ENCODE data around the gene TNNT3.
"Not testable (repeated sequence)": the region's sequence is repeated elsewhere in the genome, so short reads cannot be mapped to it uniquely, and the experiment has no call there.

The TNNT3 gene

DNA sequence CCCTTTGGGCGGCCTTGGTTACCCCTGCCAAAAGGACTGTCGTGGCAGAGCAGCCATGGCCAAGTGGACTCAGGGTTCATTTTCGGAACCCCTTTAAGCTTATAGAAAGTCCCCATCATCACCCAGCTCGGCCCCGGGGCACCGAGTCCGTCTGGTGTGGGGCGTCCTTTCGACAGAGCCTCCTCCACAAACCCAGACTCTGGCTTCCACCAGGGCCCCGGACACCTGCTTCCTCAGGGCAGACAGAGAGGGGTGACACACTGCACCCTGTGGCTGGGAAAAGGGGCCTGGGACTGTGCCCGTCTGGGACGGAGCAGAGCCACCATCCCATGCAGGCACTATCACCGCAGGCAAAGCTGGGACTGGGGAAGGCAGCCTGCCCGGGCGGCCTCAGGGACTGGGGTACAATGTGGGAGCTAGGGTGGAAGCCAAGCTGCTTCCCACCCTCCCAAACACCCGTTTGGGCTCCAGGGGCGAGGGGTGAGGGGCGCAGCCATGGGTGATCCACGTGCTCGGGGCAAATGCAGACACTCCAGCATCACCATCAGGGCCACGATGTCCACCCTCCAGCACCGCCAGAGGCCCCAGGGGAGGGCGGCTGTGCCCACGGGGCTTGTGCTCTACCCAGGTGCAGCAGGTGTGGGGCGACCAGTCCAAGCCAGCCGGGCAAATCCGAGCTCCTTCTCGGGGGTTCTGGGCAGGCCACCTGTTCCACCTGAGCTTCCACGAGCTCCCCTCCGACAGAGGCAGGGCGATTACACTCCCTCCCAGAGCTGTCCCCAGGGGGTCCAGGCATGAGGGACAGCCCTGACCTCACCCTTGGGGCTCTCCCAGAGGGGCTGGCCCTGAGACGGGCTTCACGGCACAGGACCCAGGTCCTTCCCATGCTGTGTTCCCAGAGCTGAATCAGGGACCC is 15.9 kb downstream of the TNNT3 start:
- no peak for DNase-seq

DNA sequence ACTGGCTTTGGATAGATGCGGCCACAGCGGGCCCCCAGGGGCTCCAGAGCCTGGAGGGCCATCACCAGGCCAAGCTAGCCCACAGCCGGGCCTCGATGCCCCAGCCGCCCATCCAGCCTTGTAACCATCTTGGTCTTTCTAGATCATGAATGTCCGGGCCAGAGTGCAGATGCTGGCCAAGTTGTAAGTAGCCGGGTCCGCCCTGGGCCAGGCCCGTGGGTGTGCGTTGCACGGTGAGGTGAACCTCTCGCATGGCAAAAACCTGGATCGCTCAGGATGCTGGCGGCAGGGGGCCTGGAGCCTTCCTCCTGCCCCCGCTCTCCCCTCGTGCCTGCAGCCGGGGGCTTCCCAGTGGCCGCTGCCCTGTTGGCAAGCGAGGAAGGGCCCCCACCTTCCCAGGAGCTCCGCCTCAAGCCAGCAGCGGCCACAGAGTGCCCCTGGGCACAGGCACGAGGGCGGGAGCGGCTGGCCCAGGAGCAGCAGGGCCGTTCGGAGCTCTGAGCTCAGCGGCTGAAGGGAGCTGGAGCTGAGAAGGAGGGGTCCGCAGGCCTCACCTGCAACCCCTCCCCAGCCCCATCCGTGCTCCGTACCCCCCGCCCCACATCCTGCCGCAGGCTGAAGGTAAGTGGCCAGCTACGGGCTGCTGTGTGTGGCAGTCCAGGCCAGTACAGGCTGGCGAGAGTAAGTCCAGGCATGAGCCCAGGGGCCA is 16.7 kb downstream of the TNNT3 start:
- DNase-seq: no peak

DNA sequence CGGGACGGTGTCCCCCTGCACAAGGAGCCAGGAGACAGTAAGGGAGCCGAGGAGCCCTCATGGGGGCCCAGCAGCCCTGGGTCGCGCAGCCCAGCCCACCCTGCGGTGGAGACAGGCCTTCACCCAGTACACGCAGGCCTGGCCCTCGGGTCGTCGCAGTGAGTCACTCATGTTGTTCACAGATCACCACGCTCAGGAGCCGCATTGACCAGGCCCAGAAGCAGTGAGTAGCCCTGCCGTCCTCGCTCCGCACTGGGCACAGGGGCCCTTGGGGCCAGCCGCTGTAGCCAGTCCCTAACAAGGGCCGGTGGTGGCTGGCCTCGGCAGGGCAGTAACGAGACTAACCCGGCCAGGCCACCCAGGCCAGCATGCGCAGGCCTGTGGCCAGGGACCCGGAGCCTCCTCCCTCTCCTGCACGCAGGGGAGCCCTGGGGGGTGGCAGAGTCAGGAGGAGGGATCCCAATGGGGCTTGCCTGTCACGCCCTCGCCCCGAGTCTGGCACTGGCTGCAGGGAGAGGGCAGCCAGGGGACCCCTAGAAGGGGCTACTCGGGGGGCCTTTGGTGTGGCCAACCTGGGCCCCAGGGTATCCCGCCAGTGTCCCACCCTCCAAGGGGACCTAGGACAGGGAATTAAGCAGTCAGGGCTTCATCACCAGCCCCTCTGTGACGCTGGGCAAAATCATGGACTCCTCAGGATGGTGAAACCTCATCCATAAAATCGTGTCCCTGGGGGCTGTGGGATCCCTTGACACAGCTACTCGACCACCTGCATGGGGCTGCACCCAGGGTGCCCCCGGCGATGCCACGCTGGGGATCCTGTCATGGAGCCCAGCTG is 17.5 kb downstream of the TNNT3 start:
- no peak for DNase-seq

DNA sequence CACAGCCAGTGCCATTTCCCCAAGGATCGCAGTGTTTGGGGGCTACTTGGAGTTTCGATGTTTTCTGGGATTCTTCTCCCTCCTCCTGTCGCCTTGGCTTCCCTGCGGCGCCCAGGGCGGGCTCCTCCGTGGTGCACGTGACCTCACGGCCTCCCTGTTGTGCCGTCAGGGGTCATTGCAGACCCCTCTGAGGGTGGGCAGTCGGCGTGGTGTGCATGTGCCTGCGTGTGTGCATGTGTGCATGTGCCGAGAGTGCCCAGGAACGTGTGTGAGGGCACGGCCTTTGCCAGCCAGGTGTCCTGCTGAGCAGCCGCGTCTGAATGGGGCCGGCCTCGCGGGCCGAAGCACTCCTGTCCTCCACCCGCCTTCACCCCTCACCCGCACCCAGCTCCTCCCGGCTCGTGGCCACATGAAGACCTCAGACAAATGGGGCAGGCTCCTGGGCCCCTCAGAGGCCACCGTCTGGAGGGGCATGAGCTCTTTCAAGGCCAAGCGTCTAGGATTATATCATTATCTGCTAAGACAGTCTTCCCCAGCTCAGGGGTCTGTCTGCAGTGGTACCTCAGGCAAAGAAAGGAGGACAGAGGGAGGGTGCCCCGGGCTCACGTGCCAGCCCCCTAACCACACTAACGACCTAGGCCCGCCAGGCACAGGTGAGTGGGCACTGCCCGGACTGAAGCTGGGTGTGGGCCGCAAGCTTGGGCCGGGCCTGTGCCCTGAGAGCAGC is 18.3 kb downstream of the TNNT3 start:
- DNase-seq: no peak

DNA sequence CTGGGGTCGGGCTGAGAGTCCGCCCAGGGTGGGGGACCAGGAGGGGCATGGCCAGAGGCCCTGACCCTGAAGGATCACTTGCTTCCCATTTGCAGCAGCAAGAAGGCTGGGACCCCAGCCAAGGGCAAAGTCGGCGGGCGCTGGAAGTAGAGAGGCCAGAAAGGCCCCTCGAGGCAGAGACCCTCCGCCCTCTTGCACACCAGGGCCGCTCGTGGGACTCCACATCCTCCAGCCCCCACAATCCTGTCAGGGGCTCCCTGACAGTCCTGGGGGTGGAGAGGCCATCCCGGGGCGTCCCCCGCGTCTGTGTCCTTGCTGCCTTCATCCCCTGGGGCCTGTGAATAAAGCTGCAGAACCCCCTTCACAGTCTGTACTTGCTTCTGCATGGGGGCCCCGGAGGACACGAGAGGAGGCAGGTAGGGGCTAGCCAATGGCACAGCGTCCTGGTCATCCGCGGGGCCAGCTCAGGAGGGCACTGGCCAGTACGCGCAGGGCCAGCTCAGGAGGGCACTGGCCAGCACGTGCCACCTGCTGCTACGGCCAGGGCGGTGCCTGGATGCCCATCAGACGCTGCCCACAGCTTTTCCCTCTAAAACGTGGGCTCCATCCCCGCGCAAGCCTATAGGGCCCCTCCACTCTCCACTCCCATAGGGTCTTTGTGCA is 19.0 kb downstream of the TNNT3 start:
- DNase-seq: no peak

DNA sequence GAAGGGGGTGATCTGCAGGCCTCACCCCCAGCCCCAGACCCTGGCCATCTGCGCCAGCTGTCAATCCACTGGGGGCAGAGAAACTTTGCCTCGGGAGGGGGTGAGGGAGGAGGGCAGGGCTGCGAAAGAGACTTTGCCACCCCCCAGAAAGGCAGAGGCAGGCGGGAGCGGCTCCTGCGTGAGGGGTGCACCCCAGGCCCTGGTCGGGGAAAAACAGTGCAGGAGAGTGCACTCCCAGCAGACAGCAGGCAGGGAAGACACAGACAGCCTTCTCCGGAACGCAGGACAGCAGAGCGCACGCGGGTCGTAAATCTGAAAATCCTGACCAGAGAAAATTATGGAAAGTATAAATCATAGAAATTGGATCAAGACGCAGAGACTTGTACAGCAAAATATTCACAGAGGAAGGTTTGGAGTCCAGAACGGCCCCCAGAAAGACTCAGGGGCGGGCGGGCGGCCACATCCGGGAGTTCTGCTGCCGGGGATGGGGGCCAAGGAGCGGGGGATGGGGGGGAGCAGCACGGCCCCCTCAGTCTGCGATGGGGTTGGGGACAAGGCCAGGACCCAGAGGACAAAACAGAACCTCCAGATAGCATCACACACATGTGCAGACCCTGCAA is 19.6 kb downstream of the TNNT3 start:
- DNase-seq: no peak

DNA sequence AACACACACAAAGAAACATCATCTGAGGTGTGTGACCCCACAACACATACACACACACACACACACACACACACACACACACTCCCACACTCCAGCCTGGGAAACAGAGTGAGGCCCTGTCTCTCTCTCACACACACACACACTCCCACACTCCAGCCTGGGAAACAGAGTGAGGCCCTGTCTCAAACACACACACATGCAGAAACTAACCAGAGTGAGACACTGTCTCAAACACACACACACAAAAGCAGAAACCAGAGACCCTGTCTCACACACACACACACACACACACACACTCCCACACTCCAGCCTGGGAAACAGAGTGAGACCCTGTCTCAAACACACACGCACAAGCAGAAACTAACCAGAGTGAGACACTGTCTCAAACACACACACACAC is 20.3 kb downstream of the TNNT3 start:
- DNase-seq: not testable (repeated sequence)

DNA sequence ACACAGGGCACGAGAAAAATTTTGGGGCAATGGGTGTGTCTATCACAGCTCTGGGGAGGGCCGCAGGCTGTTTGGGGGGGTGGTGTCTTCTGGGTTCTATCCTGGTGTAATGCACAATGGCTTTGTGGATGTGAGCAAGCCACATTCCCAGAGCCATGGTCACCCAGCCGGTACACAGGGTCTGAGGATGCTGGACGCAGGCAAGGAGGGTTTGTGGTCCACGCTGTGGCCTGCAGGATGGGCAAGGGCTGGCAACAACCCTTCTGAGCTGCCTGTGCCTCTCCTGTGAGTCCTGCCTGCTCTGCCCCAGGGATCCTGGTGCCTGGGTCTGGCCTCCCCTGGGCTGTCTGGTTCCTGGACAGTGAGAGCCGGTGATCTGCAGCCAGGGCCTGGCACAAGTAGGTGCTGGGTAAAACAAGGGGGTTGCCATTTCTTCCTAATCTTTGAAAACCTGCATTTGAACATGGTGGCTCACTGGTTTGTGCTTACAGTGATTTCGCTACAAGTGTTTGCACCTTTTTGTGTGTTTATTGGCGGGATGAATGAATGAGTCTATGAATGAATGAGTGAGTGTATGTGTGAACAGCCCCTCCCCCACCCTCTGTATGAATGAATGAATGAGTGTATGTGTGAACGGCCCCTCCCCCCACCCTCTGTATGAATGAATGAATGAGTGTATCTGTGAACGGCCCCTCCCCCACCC is 23.2 kb downstream of the TNNT3 start:
- no peak for DNase-seq

DNA sequence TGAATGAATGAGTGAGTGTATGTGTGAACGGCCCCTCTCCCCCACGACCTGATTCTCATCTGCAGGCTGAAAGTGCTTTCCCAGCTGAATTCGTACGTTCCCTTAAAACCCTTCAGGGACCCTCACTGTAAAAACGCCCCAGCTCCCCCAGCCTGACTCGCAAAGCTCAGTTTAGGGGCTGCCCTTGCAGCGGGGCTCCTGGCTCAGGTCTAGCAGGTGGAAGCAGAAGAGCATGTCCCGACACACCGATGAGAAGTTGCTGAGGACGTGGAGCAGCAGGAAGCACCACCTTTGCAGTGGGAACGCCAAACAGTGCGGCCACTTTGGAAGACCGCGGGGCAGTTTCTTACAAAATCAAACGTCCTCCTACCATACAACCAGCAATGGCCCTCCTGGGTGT is 24.1 kb downstream of the TNNT3 start:
- no peak for DNase-seq

DNA sequence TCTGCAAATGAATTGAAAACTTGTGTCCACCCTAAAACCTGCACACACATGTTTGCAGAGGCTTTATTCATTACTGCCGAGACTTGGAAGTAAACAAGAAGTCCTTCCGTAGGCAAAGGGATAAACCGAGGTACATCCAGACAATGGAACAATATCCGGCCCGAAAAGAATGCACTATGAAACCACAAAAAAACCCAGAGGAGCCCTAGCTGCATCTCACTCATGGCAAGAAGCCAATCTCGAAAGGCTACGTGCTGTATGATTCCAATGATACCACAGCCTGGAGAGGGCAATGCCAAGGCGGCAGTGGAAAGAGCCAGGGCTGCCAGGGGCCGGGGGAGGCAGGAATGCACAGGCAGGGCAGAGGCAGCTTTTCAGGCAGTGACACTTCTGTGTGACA is 24.5 kb downstream of the TNNT3 start:
- DNase-seq: no peak

DNA sequence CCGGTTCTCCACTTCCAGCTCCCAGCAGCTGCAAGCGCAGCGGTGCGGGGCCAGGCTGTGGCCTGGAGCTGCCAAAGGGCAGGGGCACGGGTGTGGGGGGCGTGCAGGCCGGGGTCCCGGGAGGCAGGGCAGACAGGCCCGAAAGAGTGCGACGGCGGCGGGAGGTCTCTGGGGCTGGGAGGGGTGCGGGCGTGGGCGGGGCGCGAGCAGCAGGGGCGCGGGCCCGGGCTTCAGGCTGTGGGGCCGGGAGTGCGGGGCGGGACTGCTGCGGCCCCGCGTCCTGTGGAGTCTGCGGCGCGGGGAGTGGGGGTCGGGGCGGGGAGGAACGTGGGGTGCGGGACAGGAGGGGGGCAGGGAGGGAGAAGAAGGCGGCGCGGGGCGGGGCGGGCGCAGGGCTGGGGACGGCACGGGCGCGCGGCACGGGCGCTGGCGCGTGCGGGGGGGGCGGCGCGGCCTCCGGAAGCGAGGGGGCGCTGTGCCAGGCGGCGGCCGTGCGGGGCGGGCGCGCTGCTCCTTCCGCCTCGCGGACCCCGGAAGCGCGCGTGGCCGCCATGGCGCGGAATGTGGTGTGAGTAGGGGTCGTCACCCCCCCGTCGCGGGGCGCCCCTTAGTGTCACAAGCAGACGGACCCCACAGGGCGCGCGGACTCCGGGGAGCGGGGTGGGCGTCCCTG is 27.4 kb downstream of the TNNT3 start, which contains the start of gene MRPL23:
TSS of gene MRPL23 (plus strand) at position 521 of the 673 bp plus-strand sequence. CDS start at position 552, 31 bp downstream.
- DNase-seq: peak in 1 of 2 donors; percentile 15

DNA sequence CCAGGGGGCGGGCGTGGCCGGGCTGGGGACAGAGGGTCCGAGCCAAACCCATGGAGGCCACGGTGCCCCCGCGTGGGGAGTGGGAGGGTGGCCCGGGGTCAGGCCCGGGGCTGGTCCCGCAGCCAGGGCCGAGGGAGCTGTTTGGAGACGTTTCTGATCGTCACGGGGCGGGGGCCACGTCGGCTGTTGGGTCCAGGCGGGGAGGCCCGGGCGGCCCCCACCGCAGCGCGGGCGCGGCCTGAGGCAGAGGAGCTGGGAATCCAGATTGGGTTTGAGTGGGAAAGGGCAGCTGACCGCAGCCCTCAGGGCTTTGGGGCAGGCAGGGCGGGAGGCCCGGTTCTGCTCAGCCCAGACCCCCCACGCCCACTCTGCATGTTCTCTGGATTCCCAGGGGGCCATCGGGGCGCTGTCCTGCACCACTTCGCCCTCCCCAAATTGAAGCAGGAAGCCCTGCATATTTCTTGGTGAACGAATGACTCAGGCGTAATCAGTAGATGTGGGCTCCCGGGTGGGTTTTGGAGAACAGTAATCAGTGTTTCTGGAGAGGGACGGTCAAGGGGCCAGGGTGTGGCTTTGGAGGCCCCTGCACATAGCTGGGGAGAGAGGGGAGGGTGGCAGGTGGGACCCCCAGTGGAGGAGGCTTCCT is 28.2 kb downstream of the TNNT3 start:
- DNase-seq: no peak

DNA sequence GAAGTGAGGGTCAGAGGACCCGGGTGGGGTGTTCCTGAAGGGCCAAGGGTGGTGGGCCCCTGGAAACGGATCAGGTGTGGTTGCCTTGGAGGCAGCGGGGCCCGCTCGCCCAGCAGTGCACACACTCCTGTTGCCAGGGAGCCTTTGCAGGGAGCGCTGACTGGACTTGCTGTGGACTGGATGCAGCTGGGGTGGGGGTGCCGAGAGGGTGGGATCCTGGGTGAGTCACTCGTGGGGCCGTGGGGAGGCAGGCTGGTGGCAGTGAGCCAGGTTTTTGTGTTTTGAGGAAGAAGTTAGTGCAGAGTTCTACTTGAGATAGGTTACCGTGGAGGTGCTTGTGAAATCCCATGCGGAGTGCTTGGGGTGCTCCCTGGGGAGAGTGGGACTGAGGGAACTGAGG is 28.9 kb downstream of the TNNT3 start:
- peak in 1 of 2 donors; percentile 1 for DNase-seq

DNA sequence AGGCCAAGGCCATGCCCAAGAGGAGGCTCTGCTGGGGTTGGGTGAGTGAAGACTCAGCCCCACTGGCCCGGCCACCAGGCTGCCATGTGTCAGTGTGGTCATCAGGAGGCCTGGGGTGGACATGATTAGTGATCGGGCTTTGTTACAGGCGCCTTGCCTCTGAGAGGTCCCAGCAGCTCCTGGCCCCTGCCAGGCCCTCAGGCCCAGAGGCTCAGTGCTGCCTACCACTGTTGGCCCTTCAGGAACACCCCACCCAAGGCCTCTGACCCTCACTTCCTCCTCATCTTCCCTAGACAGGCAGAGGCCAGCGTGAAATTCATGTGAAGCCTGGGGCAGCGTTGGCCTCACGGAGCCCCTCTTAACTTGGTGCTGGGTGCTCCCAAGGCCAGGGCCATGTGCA is 29.8 kb downstream of the TNNT3 start:
- no peak for DNase-seq

DNA sequence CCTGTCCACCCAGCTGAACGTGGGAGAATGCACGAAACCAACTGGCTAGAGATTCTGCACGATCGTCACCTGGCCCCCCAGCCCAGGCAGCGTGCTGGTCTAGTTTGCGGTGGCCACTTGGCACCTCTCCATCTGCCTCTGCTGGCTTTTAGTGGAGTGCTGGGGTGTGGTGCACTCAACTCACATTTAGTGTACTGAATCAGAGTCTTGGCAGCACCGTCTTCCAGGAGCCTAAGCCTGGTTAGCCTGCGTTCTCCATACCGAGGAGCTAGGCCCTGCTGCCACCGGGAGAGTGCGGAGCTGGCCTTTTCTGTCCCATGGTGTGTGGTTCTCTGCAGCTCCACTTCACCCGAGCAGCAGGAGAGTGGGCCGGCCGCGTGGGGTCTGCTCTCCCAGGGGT is 30.4 kb downstream of the TNNT3 start:
- no peak for DNase-seq

DNA sequence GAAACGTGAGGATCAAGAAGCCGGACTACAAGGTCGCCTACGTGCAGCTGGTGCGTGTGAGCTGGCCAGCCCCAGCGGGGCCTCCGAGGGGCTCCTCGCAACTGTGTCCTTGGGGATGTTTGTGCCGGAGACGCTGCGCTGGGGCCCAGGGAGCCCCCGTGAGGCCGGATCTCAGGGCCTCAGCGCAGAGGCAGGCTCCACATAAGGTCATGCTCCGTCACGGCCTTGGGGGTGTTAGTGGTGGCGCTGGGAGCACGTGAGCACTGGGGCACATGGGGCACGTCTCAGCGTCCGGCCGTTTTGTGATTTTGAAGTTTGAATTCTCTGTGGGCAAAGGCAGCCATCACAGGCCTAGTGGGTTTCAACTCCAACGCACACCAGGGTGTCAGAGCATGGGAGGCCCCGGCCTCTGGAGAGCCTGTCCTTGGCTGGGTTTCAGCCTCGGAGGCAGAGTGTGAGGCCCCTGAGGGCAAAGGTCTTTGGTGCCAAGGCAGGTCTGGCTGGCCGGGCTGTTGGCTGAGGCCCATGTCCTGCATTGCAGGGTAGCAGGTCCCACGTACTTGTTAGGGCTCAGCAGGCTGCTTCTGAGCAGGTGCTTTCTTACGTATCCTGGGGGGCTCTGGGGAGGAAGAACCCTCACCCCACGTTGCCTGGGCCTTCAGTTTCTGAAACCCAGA is 33.4 kb downstream of the TNNT3 start:
- DNase-seq: no peak

DNA sequence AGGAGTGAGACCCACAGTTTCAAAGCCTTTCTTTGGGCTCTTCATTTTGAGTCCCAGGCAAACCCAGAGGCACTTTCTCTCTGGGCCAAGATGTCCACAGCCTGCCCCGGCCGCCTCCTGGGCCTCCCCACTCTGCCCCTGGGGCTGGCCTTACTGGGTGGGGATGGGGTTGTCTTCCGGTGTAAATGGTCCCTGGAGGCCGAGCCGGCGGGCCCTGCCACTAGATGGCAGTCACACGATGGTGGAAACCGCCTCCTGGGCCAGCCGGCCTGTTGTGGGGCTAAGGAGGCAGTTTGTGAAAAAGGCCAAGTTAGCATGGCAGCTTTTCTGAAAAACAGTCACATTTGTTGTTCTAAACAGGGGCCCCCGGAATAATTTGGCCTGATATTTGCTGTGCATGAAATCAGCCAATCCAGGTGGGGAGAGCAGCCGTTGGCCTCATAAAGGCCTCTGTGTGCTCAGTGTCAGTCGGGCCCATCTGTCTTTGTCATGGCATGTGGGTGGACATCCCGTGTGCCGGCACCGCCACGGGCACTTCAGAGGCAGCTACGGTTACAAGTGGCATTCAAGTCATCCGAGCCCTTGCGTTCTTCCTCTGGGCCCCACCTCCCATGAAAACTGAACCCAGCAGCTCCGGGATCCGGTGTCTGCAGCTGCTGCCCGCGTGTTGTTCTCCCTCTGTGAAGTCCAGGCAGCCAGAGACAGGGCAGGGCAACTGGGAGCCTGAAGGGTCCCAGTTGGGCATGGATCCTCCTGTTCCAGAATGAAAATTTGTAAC is 34.2 kb downstream of the TNNT3 start:
- no peak for DNase-seq

DNA sequence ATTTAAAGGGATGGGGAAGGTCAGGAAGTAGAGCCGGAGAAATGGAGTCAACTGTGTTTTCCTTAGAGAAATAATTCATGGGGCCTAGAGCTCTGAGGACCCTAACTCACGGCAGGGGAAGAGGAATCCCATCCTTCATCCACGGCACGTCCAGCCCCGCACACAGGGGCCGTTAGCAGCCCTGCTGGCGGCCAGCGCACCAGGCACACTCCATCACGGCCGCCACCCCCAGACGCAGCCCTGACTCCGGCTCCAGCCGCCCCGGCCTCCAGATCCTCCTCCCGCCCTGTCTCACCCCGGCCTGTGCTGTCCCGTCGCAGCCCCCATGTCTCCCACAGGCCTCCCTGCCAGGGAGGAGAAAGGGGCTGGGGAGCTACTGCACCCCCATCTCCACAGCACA is 38.9 kb downstream of the TNNT3 start:
- DNase-seq: no peak
